ENCODE data around the gene RHBDL1.

RHBDL1 gene

GRCh38 chr16:671353-672131 lies 3.9 kb upstream of the RHBDL1 start:
- Histone ChIP-seq H3K9me3 (no peaks in the 10 kb centered on the region), H3K4me3 (no peak overlapping the region), H3K27ac (no peak overlapping the region), H3K27me3 (peaks cover 0 to 2% of the 10 kb centered on the region in 2 donors), H3K36me3 (peaks cover 34 to 57% (median 43%) of the 10 kb centered on the region in 3 donors), H3K4me1 (peaks cover 8 to 40% (median 33%) of the 10 kb centered on the region in 4 donors)
- TF ChIP-seq, protein P1, sequence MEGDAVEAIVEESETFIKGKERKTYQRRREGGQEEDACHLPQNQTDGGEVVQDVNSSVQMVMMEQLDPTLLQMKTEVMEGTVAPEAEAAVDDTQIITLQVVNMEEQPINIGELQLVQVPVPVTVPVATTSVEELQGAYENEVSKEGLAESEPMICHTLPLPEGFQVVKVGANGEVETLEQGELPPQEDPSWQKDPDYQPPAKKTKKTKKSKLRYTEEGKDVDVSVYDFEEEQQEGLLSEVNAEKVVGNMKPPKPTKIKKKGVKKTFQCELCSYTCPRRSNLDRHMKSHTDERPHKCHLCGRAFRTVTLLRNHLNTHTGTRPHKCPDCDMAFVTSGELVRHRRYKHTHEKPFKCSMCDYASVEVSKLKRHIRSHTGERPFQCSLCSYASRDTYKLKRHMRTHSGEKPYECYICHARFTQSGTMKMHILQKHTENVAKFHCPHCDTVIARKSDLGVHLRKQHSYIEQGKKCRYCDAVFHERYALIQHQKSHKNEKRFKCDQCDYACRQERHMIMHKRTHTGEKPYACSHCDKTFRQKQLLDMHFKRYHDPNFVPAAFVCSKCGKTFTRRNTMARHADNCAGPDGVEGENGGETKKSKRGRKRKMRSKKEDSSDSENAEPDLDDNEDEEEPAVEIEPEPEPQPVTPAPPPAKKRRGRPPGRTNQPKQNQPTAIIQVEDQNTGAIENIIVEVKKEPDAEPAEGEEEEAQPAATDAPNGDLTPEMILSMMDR (IDR thresholded peaks at IDR 0.05): no peak
- intact Hi-C loops (cut with DNase I; ENCODE audit: low total_unique reads): no loop called here
- DNase-seq: no peak

- Histone ChIP-seq H3K9me3 (no peaks in the 10 kb centered on the region), H3K27ac (no peak overlapping the region), H3K4me3 (no peak overlapping the region), H3K27me3 (peaks cover 0 to 8% of the 10 kb centered on the region in 2 donors), H3K36me3 (peaks cover 34 to 57% (median 43%) of the 10 kb centered on the region in 3 donors), H3K4me1 (peaks cover 8 to 38% (median 31%) of the 10 kb centered on the region in 4 donors)
- no peak for DNase-seq
- intact Hi-C loops (cut with DNase I; ENCODE audit: low total_unique reads): no loop called here
- TF ChIP-seq, protein P1 (IDR thresholded peaks at IDR 0.05): no peak
These were observed 3.1 kb upstream of the RHBDL1 start for GRCh38 chr16:672371-672770.

DNA sequence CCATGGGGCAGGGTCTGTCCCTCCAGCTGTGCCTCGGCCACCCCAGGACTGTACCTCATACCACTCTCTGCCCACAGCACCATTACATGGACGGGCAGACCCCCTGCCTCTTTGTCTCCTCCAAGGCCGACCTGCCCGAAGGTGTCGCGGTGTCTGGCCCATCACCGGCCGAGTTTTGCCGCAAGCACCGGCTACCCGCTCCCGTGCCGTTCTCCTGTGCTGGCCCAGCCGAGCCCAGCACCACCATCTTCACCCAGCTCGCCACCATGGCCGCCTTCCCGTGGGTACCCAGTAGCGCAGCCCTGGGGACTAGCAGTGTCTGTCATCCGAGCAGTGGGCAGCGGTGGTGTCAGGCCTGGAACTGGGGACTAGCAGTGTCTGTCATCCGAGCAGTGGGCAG lies 2.6 kb upstream of the RHBDL1 start:
- Histone ChIP-seq H3K27ac (no peak overlapping the region), H3K36me3 (peaks cover 34 to 57% (median 43%) of the 10 kb centered on the region in 3 donors), H3K27me3 (peaks cover 0 to 8% of the 10 kb centered on the region in 2 donors), H3K4me1 (peaks cover 8 to 35% (median 27%) of the 10 kb centered on the region in 4 donors), H3K4me3 (no peak overlapping the region), H3K9me3 (no peaks in the 10 kb centered on the region)
- DNase-seq: no peak
- intact Hi-C loops (cut with DNase I; ENCODE audit: low total_unique reads): no loop called here
- TF ChIP-seq, protein P1 (IDR thresholded peaks at IDR 0.05): no peak

DNA sequence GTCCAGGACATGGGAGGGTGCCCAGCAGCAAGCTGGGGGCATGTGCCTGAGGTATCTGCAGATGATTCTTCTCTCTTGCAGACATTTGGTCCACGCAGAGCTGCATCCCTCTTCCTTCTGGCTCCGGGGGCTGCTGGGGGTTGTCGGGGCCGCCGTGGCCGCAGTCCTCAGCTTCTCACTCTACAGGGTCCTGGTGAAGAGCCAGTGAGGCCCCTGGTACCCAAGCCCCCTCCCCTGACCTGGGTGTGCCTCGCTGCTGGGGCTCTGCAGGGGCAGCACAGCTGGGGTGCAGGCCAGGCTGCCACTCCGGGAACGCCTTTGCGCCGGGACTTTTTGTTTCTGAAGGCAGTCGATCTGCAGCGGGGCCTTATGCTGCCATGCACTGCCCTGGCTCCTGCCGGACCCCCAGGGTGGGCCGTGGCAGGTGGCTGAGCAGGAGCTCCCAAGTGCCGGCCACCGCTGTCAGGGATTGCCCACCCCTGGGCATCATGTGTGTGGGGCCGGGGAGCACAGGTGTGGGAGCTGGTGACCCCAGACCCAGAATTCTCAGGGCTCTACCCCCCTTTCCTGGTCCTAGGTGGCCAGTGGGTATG lies 2.0 kb upstream of the RHBDL1 start:
- DNase-seq: no peak
- Histone ChIP-seq H3K27ac (no peak overlapping the region), H3K9me3 (no peaks in the 10 kb centered on the region), H3K4me1 (peaks cover 7 to 34% (median 26%) of the 10 kb centered on the region in 4 donors), H3K36me3 (peaks cover 34 to 57% (median 43%) of the 10 kb centered on the region in 3 donors), H3K27me3 (peaks cover 0 to 8% of the 10 kb centered on the region in 2 donors), H3K4me3 (no peak overlapping the region)
- TF ChIP-seq, protein P1 (IDR thresholded peaks at IDR 0.05): no peak
- intact Hi-C loops (cut with DNase I; ENCODE audit: low total_unique reads): no loop called here

GRCh38 chr16:674214-674881 lies 1.1 kb upstream of the RHBDL1 start:
- Histone ChIP-seq H3K27me3 (peaks cover 0 to 8% of the 10 kb centered on the region in 2 donors), H3K4me3 (no peak overlapping the region), H3K36me3 (peaks cover 34 to 55% (median 43%) of the 10 kb centered on the region in 3 donors), H3K9me3 (no peaks in the 10 kb centered on the region), H3K27ac (no peak overlapping the region), H3K4me1 (peaks cover 0 to 31% (median 20%) of the 10 kb centered on the region in 4 donors)
- TF ChIP-seq, protein P1 (IDR thresholded peaks at IDR 0.05): no peak
- DNase-seq: no peak
- intact Hi-C loops (cut with DNase I; ENCODE audit: low total_unique reads): no loop called here

Measured in tibial artery (tissue), 4 donors.